ENCODE data around the gene AGK. TPM values are rescaled to one million over a fixed set of nuclear protein-coding genes. Genes with fewer than 3 reads are reported as not detected.

The AGK gene
- total and polyA plus RNA-seq, 7 experiments from 2014 or later: 24.3 to 58.8 (median 29.9) TPM

DNA sequence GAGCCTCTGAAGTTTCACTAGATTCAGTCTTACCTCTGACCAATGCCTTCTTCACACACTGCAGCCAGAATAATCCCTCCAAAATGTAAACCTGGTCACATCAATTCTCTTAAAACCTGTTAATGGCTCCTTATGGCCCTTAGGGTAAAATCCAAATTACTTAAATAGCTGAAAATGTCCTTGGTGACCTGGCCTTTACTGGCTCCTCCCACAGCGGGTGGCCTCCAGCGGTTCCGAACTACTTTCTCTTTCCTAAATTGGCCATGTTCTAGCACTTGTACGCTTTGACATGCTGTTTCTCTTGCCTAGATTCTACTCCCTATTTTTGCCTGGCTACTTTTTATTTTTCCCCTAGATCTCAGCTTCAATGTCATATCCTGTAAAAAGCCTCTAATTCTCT, 36.1 kb downstream of the AGK start:
- intact Hi-C loops (cut with micrococcal nuclease): no loop called here
- ChIA-PET CTCF (no interaction called here), POLR2A (no interaction called here)
- H3K36me3 ChIP-seq (ENCODE audit: control insufficient read depth in 2 of 3, insufficient read depth in 3 of 3, low read length in 3 of 3): no peaks in the 10 kb centered on the region
- DNase-seq: no peak
- Mint-ChIP-seq H3K27ac (no peak overlapping the region), H3K4me3 (no peak overlapping the region), H3K36me3 (peaks cover 5 to 55% (median 45%) of the 10 kb centered on the region in 5 donors), H3K9me3 (peaks cover 0 to 16% (median 0%) of the 10 kb centered on the region in 11 donors), H3K4me1 (peaks cover 0 to 50% (median 10%) of the 10 kb centered on the region in 7 donors), H3K27me3 (no peaks in the 10 kb centered on the region)
- H3K4me1 ChIP-seq (ENCODE audit: control insufficient read depth in 2 of 2, insufficient read depth in 2 of 2, low read length in 2 of 2): peaks cover 0 to 15% of the 10 kb centered on the region in 2 donors
- ATAC-seq: no peak
- no peaks in the 10 kb centered on the region for H3K27me3 ChIP-seq (ENCODE audit: control insufficient read depth in 2 of 2, insufficient read depth in 2 of 2, low read length in 2 of 2)
- H3K27ac ChIP-seq (ENCODE audit: low read depth, low read length): no peak overlapping the region
- H3K4me3 ChIP-seq (ENCODE audit: low read length): no peak overlapping the region
- no peaks in the 10 kb centered on the region for H3K9me3 ChIP-seq (ENCODE audit: control insufficient read depth in 2 of 3, low read length in 3 of 3)

DNA sequence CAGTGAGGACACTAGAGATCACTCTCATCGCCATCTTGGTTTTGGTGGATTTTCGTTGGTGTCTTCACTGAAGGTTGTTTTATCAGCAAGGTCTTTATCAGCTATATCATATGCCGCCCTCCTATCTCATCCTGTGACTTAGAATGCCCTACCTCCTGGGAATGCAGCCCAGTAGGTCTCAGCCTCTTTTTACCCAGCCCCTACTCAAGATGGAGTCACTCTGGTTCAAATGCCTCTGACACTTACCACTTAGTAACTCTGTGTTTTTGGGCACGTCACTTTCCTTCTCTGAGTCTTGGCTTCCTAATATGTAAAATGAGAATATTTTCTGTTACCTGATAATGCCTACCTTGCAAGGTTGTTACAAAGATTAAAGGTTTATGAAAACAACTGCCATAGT, 37.7 kb downstream of the AGK start:
- no peak for ATAC-seq
- peaks cover 0 to 48% (median 8%) of the 10 kb centered on the region in 7 donors for H3K4me1 Mint-ChIP-seq
- CTCF ChIA-PET: no interaction called here

DNA sequence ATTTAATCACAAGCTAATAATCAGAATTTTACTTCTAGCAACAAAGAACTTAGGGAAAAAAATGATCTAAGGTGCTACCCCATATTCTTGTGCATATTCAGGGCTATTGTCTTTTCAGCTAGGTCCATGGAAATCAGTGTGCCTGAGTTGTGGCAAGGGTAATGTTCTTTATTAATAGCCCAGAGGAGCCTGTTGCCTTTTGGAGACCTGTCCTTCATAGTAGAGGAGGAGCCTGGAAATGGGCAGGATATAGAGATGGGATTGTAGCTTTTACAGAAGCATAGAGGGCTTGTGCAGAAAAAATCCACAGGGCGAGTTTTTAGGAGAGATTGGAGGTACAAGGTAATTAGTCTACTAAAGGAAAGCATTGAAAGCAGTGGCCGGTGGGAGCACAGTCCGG, 38.9 kb downstream of the AGK start:
- H3K4me1 ChIP-seq (ENCODE audit: control insufficient read depth in 2 of 2, insufficient read depth in 2 of 2, low read length in 2 of 2): peaks cover 0 to 15% of the 10 kb centered on the region in 2 donors
- H3K4me1 Mint-ChIP-seq: peaks cover 0 to 40% (median 8%) of the 10 kb centered on the region in 7 donors
- peak overlapping the region in 1 of 9 donors; percentile 11 for H3K27ac Mint-ChIP-seq
- ChIA-PET CTCF (interaction anchor here (0.6 kb wide), 1 partner anchor 57 kb away, joined by 3 read pairs; no protein-coding TSS in a partner anchor), POLR2A (no interaction called here)
- peaks cover 3 to 45% (median 43%) of the 10 kb centered on the region in 5 donors for H3K36me3 Mint-ChIP-seq
- no peak for DNase-seq
- intact Hi-C loops (cut with micrococcal nuclease): no loop called here
- no peak overlapping the region for H3K4me3 Mint-ChIP-seq
- no peak overlapping the region for H3K27ac ChIP-seq (ENCODE audit: low read depth, low read length)
- H3K27me3 Mint-ChIP-seq: no peaks in the 10 kb centered on the region
- peaks cover 0 to 13% (median 0%) of the 10 kb centered on the region in 3 experiments for H3K36me3 ChIP-seq (ENCODE audit: control insufficient read depth in 2 of 3, insufficient read depth in 3 of 3, low read length in 3 of 3)
- H3K9me3 ChIP-seq (ENCODE audit: control insufficient read depth in 2 of 3, low read length in 3 of 3): no peaks in the 10 kb centered on the region
- no peaks in the 10 kb centered on the region for H3K9me3 Mint-ChIP-seq
- H3K27me3 ChIP-seq (ENCODE audit: control insufficient read depth in 2 of 2, insufficient read depth in 2 of 2, low read length in 2 of 2): no peaks in the 10 kb centered on the region
- H3K4me3 ChIP-seq (ENCODE audit: low read length): no peak overlapping the region
- no peak for ATAC-seq

More for the DNA sequence above, 37.7 kb downstream of the AGK start:
- no peak overlapping the region for H3K27ac ChIP-seq (ENCODE audit: low read depth, low read length)
- H3K4me3 ChIP-seq (ENCODE audit: low read length): no peak overlapping the region
- Mint-ChIP-seq H3K9me3 (peaks cover 0 to 3% (median 0%) of the 10 kb centered on the region in 11 donors), H3K36me3 (peaks cover 3 to 48% (median 43%) of the 10 kb centered on the region in 5 donors), H3K4me3 (no peak overlapping the region), H3K27me3 (no peaks in the 10 kb centered on the region), H3K27ac (no peak overlapping the region)
- no peak for DNase-seq
- no peaks in the 10 kb centered on the region for H3K9me3 ChIP-seq (ENCODE audit: control insufficient read depth in 2 of 3, low read length in 3 of 3)
- peaks cover 0 to 15% of the 10 kb centered on the region in 2 donors for H3K4me1 ChIP-seq (ENCODE audit: control insufficient read depth in 2 of 2, insufficient read depth in 2 of 2, low read length in 2 of 2)
- no peaks in the 10 kb centered on the region for H3K27me3 ChIP-seq (ENCODE audit: control insufficient read depth in 2 of 2, insufficient read depth in 2 of 2, low read length in 2 of 2)
- peaks cover 0 to 5% (median 0%) of the 10 kb centered on the region in 3 experiments for H3K36me3 ChIP-seq (ENCODE audit: control insufficient read depth in 2 of 3, insufficient read depth in 3 of 3, low read length in 3 of 3)
- intact Hi-C loops (cut with micrococcal nuclease): no loop called here
- POLR2A ChIA-PET: no interaction called here

DNA sequence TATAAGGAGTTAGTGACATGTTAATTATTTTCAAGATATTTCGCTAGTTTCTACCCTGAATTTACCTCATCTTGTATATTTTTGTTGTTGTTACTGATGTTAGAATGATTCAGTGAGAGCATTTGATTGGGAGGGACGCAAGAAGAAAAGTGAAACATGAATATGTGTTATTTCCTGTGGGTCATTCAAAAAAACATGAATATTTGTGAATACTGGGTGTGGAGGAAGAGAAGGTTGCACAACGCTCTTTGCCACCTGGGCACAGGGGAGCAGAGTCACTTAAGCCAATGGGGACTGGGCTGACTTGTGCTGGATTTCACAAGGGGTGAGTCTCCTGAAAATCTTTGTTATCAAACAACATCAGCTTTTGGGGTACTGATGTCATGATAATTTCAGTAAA, 39.5 kb downstream of the AGK start:
- Mint-ChIP-seq H3K4me3 (peak overlapping the region in 1 of 10 donors; percentile 7), H3K36me3 (peaks cover 3 to 48% (median 42%) of the 10 kb centered on the region in 5 donors), H3K27me3 (no peaks in the 10 kb centered on the region), H3K4me1 (peaks cover 0 to 36% (median 8%) of the 10 kb centered on the region in 7 donors), H3K9me3 (no peaks in the 10 kb centered on the region), H3K27ac (peak overlapping the region in 1 of 9 donors; percentile 11)
- POLR2A ChIA-PET: no interaction called here
- Histone ChIP-seq H3K4me1 (ENCODE audit: control insufficient read depth in 2 of 2, insufficient read depth in 2 of 2, low read length in 2 of 2) (peaks cover 0 to 15% of the 10 kb centered on the region in 2 donors), H3K9me3 (ENCODE audit: control insufficient read depth in 2 of 3, low read length in 3 of 3) (no peaks in the 10 kb centered on the region), H3K27me3 (ENCODE audit: control insufficient read depth in 2 of 2, insufficient read depth in 2 of 2, low read length in 2 of 2) (no peaks in the 10 kb centered on the region), H3K27ac (ENCODE audit: low read depth, low read length) (no peak overlapping the region), H3K4me3 (ENCODE audit: low read length) (no peak overlapping the region), H3K36me3 (ENCODE audit: control insufficient read depth in 2 of 3, insufficient read depth in 3 of 3, low read length in 3 of 3) (peaks cover 0 to 15% (median 0%) of the 10 kb centered on the region in 3 experiments)
- CTCF ChIA-PET: no interaction called here
- ATAC-seq (peak; percentile 47), DNase-seq (no peak)
- intact Hi-C loops (cut with micrococcal nuclease): no loop called here

DNA sequence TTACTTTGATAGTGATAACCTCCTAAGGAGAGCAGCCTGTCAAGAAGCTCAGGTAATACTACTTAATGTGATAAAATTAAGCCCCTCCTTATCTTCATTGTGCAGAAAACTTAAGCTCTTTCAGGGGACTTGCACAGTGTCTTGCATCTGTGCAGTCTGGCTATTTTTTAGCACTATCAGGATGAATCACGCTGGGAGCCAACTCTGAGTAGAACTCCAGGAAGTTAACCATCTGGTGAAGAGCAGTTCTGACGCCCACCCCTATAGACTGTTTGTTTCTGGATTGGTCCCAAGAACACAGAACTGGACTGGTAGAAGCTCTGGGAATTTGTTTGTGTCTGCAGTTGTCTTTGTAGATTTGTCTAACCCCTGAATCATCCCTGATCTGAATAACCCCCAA, 41.9 kb downstream of the AGK start:
- Histone ChIP-seq H3K27ac (ENCODE audit: low read depth, low read length) (no peak overlapping the region), H3K36me3 (ENCODE audit: control insufficient read depth in 2 of 3, insufficient read depth in 3 of 3, low read length in 3 of 3) (peaks cover 0 to 19% (median 3%) of the 10 kb centered on the region in 3 experiments), H3K4me1 (ENCODE audit: control insufficient read depth in 2 of 2, insufficient read depth in 2 of 2, low read length in 2 of 2) (peaks cover 0 to 8% of the 10 kb centered on the region in 2 donors), H3K4me3 (ENCODE audit: low read length) (no peak overlapping the region), H3K27me3 (ENCODE audit: control insufficient read depth in 2 of 2, insufficient read depth in 2 of 2, low read length in 2 of 2) (no peaks in the 10 kb centered on the region), H3K9me3 (ENCODE audit: control insufficient read depth in 2 of 3, low read length in 3 of 3) (no peaks in the 10 kb centered on the region)
- peaks cover 0 to 20% (median 4%) of the 10 kb centered on the region in 7 donors for H3K4me1 Mint-ChIP-seq
- no peak for ATAC-seq
- POLR2A ChIA-PET: no interaction called here
- no peak for DNase-seq
- H3K36me3 Mint-ChIP-seq: peaks cover 10 to 44% (median 35%) of the 10 kb centered on the region in 5 donors
- H3K4me3 Mint-ChIP-seq: no peak overlapping the region
- no peaks in the 10 kb centered on the region for H3K9me3 Mint-ChIP-seq
- intact Hi-C loops (cut with micrococcal nuclease): no loop called here
- no peaks in the 10 kb centered on the region for H3K27me3 Mint-ChIP-seq
- no peak overlapping the region for H3K27ac Mint-ChIP-seq
- CTCF ChIA-PET: no interaction called here

DNA sequence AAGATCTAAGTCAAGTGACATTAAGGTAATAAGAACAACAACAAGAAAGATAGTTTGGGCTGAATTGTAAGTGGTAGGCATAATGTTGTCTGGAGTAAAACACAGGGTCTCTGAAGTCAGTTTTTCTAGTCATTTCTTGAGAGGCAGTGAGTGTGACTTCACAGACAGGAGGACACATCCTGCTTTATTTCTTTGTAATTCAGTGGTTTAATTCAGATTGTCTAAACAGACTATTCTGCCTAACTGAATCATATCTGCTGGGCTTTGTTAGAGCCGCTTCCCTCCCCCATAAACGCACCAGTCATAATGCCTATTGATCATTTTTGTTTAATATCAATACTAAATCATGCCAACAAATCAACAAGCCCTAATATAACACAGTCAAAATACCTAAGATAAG, 46.8 kb downstream of the AGK start:
- Histone ChIP-seq H3K9me3 (ENCODE audit: control insufficient read depth in 2 of 3, low read length in 3 of 3) (no peaks in the 10 kb centered on the region), H3K27me3 (ENCODE audit: control insufficient read depth in 2 of 2, insufficient read depth in 2 of 2, low read length in 2 of 2) (no peaks in the 10 kb centered on the region), H3K36me3 (ENCODE audit: control insufficient read depth in 2 of 3, insufficient read depth in 3 of 3, low read length in 3 of 3) (peaks cover 0 to 19% (median 3%) of the 10 kb centered on the region in 3 experiments), H3K27ac (ENCODE audit: low read depth, low read length) (no peak overlapping the region), H3K4me3 (ENCODE audit: low read length) (no peak overlapping the region), H3K4me1 (ENCODE audit: control insufficient read depth in 2 of 2, insufficient read depth in 2 of 2, low read length in 2 of 2) (no peaks in the 10 kb centered on the region)
- Mint-ChIP-seq H3K4me3 (no peak overlapping the region), H3K27me3 (no peaks in the 10 kb centered on the region), H3K4me1 (peaks cover 0 to 2% (median 0%) of the 10 kb centered on the region in 7 donors), H3K27ac (no peak overlapping the region), H3K36me3 (peaks cover 11 to 73% (median 37%) of the 10 kb centered on the region in 5 donors), H3K9me3 (no peaks in the 10 kb centered on the region)
- DNase-seq: no peak
- intact Hi-C loops (cut with micrococcal nuclease): no loop called here
- ChIA-PET CTCF (no interaction called here), POLR2A (no interaction called here)
- no peak for ATAC-seq

DNA sequence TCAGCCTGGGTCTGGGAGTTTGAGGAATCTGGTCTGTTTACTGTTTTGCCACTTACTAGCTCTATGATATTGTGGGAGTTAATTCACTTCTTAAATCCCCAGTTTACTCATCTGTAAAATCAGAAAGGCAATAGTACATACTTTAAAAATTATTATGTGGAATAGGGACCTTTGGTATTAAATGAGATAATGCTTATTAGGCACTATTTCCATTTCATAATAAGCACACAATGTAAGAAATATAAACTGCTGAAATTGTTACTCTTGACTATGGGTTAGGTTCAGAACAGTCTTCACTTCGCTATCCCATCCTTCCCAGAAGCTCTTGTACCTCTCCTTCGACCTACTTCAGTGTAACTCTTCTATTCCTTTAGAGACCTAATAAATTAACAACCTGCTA, 47.2 kb downstream of the AGK start:
- H3K4me3 Mint-ChIP-seq: no peak overlapping the region
- H3K27me3 ChIP-seq (ENCODE audit: control insufficient read depth in 2 of 2, insufficient read depth in 2 of 2, low read length in 2 of 2): no peaks in the 10 kb centered on the region
- POLR2A ChIA-PET: no interaction called here
- CTCF ChIA-PET: no interaction called here
- no peak overlapping the region for H3K4me3 ChIP-seq (ENCODE audit: low read length)
- no peak overlapping the region for H3K27ac ChIP-seq (ENCODE audit: low read depth, low read length)
- H3K4me1 Mint-ChIP-seq: peaks cover 0 to 2% (median 0%) of the 10 kb centered on the region in 7 donors
- H3K36me3 ChIP-seq (ENCODE audit: control insufficient read depth in 2 of 3, insufficient read depth in 3 of 3, low read length in 3 of 3): peaks cover 0 to 14% (median 3%) of the 10 kb centered on the region in 3 experiments
- intact Hi-C loops (cut with micrococcal nuclease): no loop called here
- H3K9me3 ChIP-seq (ENCODE audit: control insufficient read depth in 2 of 3, low read length in 3 of 3): no peaks in the 10 kb centered on the region
- no peaks in the 10 kb centered on the region for H3K9me3 Mint-ChIP-seq
- H3K27me3 Mint-ChIP-seq: no peaks in the 10 kb centered on the region
- ATAC-seq (no peak), DNase-seq (no peak)
- no peaks in the 10 kb centered on the region for H3K4me1 ChIP-seq (ENCODE audit: control insufficient read depth in 2 of 2, insufficient read depth in 2 of 2, low read length in 2 of 2)
- H3K36me3 Mint-ChIP-seq: peaks cover 11 to 68% (median 37%) of the 10 kb centered on the region in 5 donors
- H3K27ac Mint-ChIP-seq: no peak overlapping the region
